ENCODE measurements around the gene ARHGAP11A.

ARHGAP11A gene

GRCh38 chr15:32670623-32671022 lies 55.3 kb downstream of the ARHGAP11A start:
- TF ChIP-seq CTCF (IDR thresholded peaks at IDR 0.05; ENCODE audit: low read depth, low read length, missing control alignments) = no peak
- no peak overlapping the region for H3K4me3 ChIP-seq (replicated peaks; ENCODE audit: low read depth, low read length)
- no peak for DNase-seq (ENCODE audit: extremely low read depth, low read depth)

- H3K4me3 ChIP-seq (replicated peaks; ENCODE audit: low read depth, low read length) = no peak overlapping the region
- no peak for DNase-seq (ENCODE audit: extremely low read depth, low read depth)
- TF ChIP-seq CTCF (IDR thresholded peaks at IDR 0.05; ENCODE audit: low read depth, low read length, missing control alignments) = no peak
These were observed 56.3 kb downstream of the ARHGAP11A start for GRCh38 chr15:32671339-32672325.

- no peak for TF ChIP-seq CTCF (IDR thresholded peaks at IDR 0.05; ENCODE audit: low read depth, low read length, missing control alignments)
- no peak for DNase-seq (ENCODE audit: extremely low read depth, low read depth)
These were observed 59.4 kb downstream of the ARHGAP11A start for GRCh38 chr15:32674681-32675080.

GRCh38 chr15:32675466-32675865 lies 60.2 kb downstream of the ARHGAP11A start:
- no peak for TF ChIP-seq CTCF (IDR thresholded peaks at IDR 0.05; ENCODE audit: low read depth, low read length, missing control alignments)
- DNase-seq (ENCODE audit: extremely low read depth, low read depth) = no peak
- no peak overlapping the region for H3K4me3 ChIP-seq (replicated peaks; ENCODE audit: low read depth, low read length)

More at GRCh38 chr15:32674681-32675080, 59.4 kb downstream of the ARHGAP11A start:
- H3K4me3 ChIP-seq (replicated peaks; ENCODE audit: low read depth, low read length) = no peak overlapping the region

- no peak for TF ChIP-seq CTCF (IDR thresholded peaks at IDR 0.05; ENCODE audit: low read depth, low read length, missing control alignments)
- H3K4me3 ChIP-seq (replicated peaks; ENCODE audit: low read depth, low read length) = no peak overlapping the region
- DNase-seq (ENCODE audit: extremely low read depth, low read depth) = no peak
These were observed 60.9 kb downstream of the ARHGAP11A start for GRCh38 chr15:32676169-32676568.

GRCh38 chr15:32677238-32677750 lies 62.0 kb downstream of the ARHGAP11A start:
- no peak for TF ChIP-seq CTCF (IDR thresholded peaks at IDR 0.05; ENCODE audit: low read depth, low read length, missing control alignments)
- DNase-seq (ENCODE audit: extremely low read depth, low read depth) = no peak
- no peak overlapping the region for H3K4me3 ChIP-seq (replicated peaks; ENCODE audit: low read depth, low read length)
